HCT116 (cell line): ENCODE measurements around the gene TRAF3. TPM values are rescaled to one million over a fixed set of nuclear protein-coding genes. Genes with fewer than 3 reads are reported as not detected.

ENCODE experiments used
- ATAC-seq: fragments of 200-7000 bp; cut with Tn5 transposase; 2 replicates; pipeline ENCODE4 v1.9.1; 2020; ENCODE audit warnings: mild to moderate bottlenecking, moderate library complexity
- BruUV-seq: library from RNA; stranded (reverse); fragments of 400-500 nt; replicated peaks from 2 replicates; lab custom pipeline; 2021; lab: Mats Ljungman, UMichigan
- CTCF ChIA-PET: fragments of 300-600 bp; sonication (Branson Sonifier 250); formaldehyde crosslinking; loops from one replicate; lab custom pipeline; 2021; ENCODE audit warnings: antibody characterized with exemption; lab: Charles Lee
- POLR2A ChIA-PET: fragments of 300-600, 350-600 bp; sonication (Branson Sonifier 250); formaldehyde crosslinking; loops from one replicate; lab custom pipeline; 2021; ENCODE audit warnings: antibody characterized with exemption; lab: Charles Lee
- RAD21 ChIA-PET, 2 experiments: fragments of 300-600 bp; sonication (Branson Sonifier 250); formaldehyde crosslinking; loops; one replicate each; lab custom pipeline; 2023; ENCODE audit warnings: low total read pairs in 2 of 2; ENCODE audit not compliant: uncharacterized antibody in 2 of 2, unreplicated experiment in 2 of 2, low non-redundant PET in 1 of 2; lab: Charles Lee
- DNase-seq: peaks from one replicate; pipeline ENCODE4 v3.0.0-alpha.2; 2010; ENCODE audit warnings: low read depth, low spot score
- H2AFZ ChIP-seq: fragments of 200-600 bp; shearing (Covaris generic), sonication (generic); 2 replicates; pipeline ENCODE4 v1.6.1; 2017; ENCODE audit warnings: low read depth, mixed run types, mixed read lengths, antibody characterized with exemption, low read length; ENCODE audit not compliant: poor library complexity, severe bottlenecking
- H3K27ac ChIP-seq: 2 replicates; pipeline ENCODE4 v1.5.1; 2012; ENCODE audit warnings: low read depth, low read length
- H3K27me3 ChIP-seq: fragments of 200-600 bp; sonication (generic); 2 replicates; pipeline ENCODE4 v1.6.1; 2016; ENCODE audit warnings: mixed run types, low read length, mixed read lengths; ENCODE audit not compliant: insufficient read depth
- H3K36me3 ChIP-seq, 2 experiments: fragments of 200-500 bp in 1 of 2; fragments of 200-600 bp in 1 of 2; sonication (Bioruptor generic) in 1 of 2; sonication (generic) in 1 of 2; 2 replicates each; pipeline versions ENCODE4 v1.5.1 to v1.6.1; 2014 to 2016; ENCODE audit warnings: low read length in 2 of 2, inconsistent platforms in 1 of 2, mixed read lengths in 1 of 2, mixed run types in 1 of 2; ENCODE audit not compliant: insufficient read depth in 2 of 2, control insufficient read depth in 1 of 2
- H3K4me1 ChIP-seq, 2 experiments: fragments of 200-600 bp in 1 of 2; sonication (generic) in 1 of 2; 2 replicates each; pipeline versions ENCODE4 v1.5.1 to v1.6.1; 2012 to 2017; ENCODE audit warnings: low read length in 2 of 2, inconsistent platforms in 1 of 2, mild to moderate bottlenecking in 1 of 2, mixed read lengths in 1 of 2, mixed run types in 1 of 2, moderate library complexity in 1 of 2; ENCODE audit not compliant: insufficient read depth in 2 of 2, control insufficient read depth in 1 of 2
- H3K4me2 ChIP-seq: fragments of 200-600 bp; sonication (generic); 2 replicates; pipeline ENCODE4 v1.6.1; 2017; ENCODE audit warnings: mixed run types, low read length, mixed read lengths
- H3K4me3 ChIP-seq, 2 experiments: fragments of 200-600 bp in 1 of 2; sonication (generic) in 1 of 2; replicated peaks in 1 of 2; 2 replicates each; pipeline ENCODE4 v1.5.1; 2011 to 2016; ENCODE audit warnings: low read length in 2 of 2, control low read depth in 1 of 2, low read depth in 1 of 2, mild to moderate bottlenecking in 1 of 2, mixed read lengths in 1 of 2, mixed run types in 1 of 2
- H3K79me2 ChIP-seq: fragments of 200-600 bp; sonication (generic); 2 replicates; pipeline ENCODE4 v1.6.1; 2017; ENCODE audit warnings: mild to moderate bottlenecking, mixed run types, low read length, moderate library complexity, mixed read lengths; ENCODE audit not compliant: insufficient read depth
- H3K9ac ChIP-seq: fragments of 200-600 bp; sonication (generic); 2 replicates; pipeline ENCODE4 v1.6.1; 2016; ENCODE audit warnings: low read length, mixed read lengths
- H3K9me2 ChIP-seq: fragments of 200-600 bp; sonication (generic), shearing (Covaris generic); 2 replicates; pipeline ENCODE4 v1.6.1; 2017; ENCODE audit warnings: mixed run types, mild to moderate bottlenecking, moderate library complexity; ENCODE audit not compliant: insufficient read depth
- H3K9me3 ChIP-seq, 2 experiments: fragments of 200-500 bp in 1 of 2; fragments of 200-600 bp in 1 of 2; sonication (Bioruptor generic) in 1 of 2; sonication (generic) in 1 of 2; 2 replicates each; pipeline ENCODE4 v1.6.1; 2014 to 2017; ENCODE audit warnings: low read length in 2 of 2, mixed read lengths in 2 of 2, inconsistent platforms in 1 of 2, low read depth in 1 of 2, mild to moderate bottlenecking in 1 of 2, mixed run types in 1 of 2, moderate library complexity in 1 of 2; ENCODE audit not compliant: control insufficient read depth in 1 of 2, insufficient read depth in 1 of 2
- H4K20me1 ChIP-seq: fragments of 200-600 bp; sonication (generic), shearing (Covaris generic); 2 replicates; pipeline ENCODE4 v1.6.1; 2017; ENCODE audit warnings: mixed run types, mild to moderate bottlenecking, moderate library complexity; ENCODE audit not compliant: insufficient read depth
- EZH2phosphoT487 ChIP-seq: fragments of 200-600 bp; IDR thresholded peaks from 2 replicates; pipeline ENCODE4 v1.6.1; 2018; ENCODE audit warnings: antibody characterized with exemption, borderline replicate concordance
- POLR2A ChIP-seq: IDR thresholded peaks from 2 replicates; pipeline ENCODE4 v1.7.0; 2011; ENCODE audit warnings: borderline replicate concordance; ENCODE audit not compliant: insufficient read depth, insufficient read length; ENCODE audit errors: extremely low read depth
- RAD21 ChIP-seq: IDR thresholded peaks from 2 replicates; pipeline ENCODE4 v1.6.1; 2012; ENCODE audit warnings: low read depth, mild to moderate bottlenecking
- SP1 ChIP-seq: IDR thresholded peaks from 2 replicates; pipeline ENCODE4 v1.6.1; 2012; ENCODE audit warnings: low read depth
- SRF ChIP-seq: IDR thresholded peaks from 2 replicates; pipeline ENCODE4 v1.6.1; 2012; ENCODE audit warnings: low read depth
- TCF7L2 ChIP-seq: IDR thresholded peaks from 2 replicates; pipeline ENCODE4 v1.7.0; 2011; ENCODE audit warnings: borderline replicate concordance, inconsistent platforms; ENCODE audit not compliant: insufficient read depth, insufficient read length; ENCODE audit errors: extremely low read depth
- YY1 ChIP-seq: IDR thresholded peaks from 2 replicates; pipeline ENCODE4 v1.6.1; 2011; ENCODE audit warnings: low read length, low read depth, moderate library complexity, mild to moderate bottlenecking; ENCODE audit not compliant: insufficient replicate concordance; ENCODE audit errors: extremely low read depth
- intact Hi-C: fragments of 100-400 bp; cut with micrococcal nuclease; formaldehyde crosslinking; loops from 2 replicates; pipeline ENCODE4 v1.10.0; 2022
- total RNA-seq: library from RNA; stranded (reverse); gene quantifications from one replicate; pipeline ENCODE4 v1.2.1, GENCODE V29; 2021; ENCODE audit not compliant: unreplicated experiment
- TF ChIP-seq, protein P1 (sequence below): IDR thresholded peaks from 2 replicates; pipeline ENCODE4 v1.6.1; 2011; ENCODE audit warnings: mild to moderate bottlenecking, low read length, moderate library complexity; ENCODE audit not compliant: insufficient replicate concordance; ENCODE audit errors: extremely low read depth
- TF ChIP-seq, protein P2 (sequence below): IDR thresholded peaks from 2 replicates; pipeline ENCODE4 v1.6.1; 2012; ENCODE audit warnings: low read depth
- TF ChIP-seq, protein P3 (sequence below): IDR thresholded peaks from 2 replicates; pipeline ENCODE4 v1.6.1; 2012

Gene TRAF3
- total RNA-seq, 1 experiment from 2014 or later = 32.1 TPM

DNA sequence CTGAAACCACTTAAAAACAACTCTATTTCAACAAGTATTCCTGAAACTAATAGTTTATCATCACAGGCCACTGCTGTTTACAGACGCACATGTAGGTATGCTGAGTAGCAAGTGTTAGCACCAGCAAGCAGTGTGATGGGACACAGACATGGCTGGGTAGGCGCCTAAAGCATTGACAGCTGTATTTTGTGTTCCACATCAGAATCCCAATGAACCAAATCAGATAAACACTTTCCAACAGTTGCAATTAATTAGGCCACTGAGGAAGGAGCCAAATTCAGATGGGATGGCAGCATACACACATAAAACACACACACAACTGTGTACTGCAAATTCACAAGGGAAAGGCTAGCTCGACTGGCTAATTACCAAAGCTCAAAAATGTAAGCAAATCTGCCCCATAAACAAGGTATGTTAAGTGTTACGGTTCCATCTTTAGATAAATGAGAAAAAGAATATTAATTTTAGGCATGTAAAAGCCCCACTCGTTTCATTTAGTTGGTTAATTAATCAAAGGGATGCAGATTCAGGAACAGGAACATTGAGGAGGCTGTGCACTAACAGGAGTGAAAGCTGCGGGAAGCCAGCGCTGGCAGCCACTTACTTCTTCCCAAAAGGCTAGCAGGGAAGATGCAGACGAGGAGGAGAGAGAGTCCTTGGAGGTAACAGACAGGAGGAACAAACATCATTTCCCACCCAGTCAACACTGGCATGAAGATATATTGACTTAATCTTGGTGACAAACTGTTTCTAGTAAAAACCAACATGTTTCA lies 178.6 kb downstream of the TRAF3 start:
- Histone ChIP-seq H3K9me3 (no peaks in the 10 kb centered on the region), H3K4me1 (no peaks in the 10 kb centered on the region), H3K27me3 (no peaks in the 10 kb centered on the region), H3K4me2 (no peak overlapping the region), H3K4me3 (no peak overlapping the region), H3K36me3 (peaks cover 26 to 36% of the 10 kb centered on the region in 2 experiments; a peak in 3 of 4 replicates), H3K9me2 (no peaks in the 10 kb centered on the region), H3K79me2 (no peaks in the 10 kb centered on the region), H2AFZ (no peak overlapping the region), H4K20me1 (no peaks in the 10 kb centered on the region), H3K27ac (no peak overlapping the region), H3K9ac (no peak overlapping the region)
- ChIA-PET CTCF (no interaction called here), RAD21 (no interaction called here), POLR2A (no interaction called here)
- no TSS peak for BruUV-seq
- TF ChIP-seq SRF = no peak
- TF ChIP-seq, protein P1, sequence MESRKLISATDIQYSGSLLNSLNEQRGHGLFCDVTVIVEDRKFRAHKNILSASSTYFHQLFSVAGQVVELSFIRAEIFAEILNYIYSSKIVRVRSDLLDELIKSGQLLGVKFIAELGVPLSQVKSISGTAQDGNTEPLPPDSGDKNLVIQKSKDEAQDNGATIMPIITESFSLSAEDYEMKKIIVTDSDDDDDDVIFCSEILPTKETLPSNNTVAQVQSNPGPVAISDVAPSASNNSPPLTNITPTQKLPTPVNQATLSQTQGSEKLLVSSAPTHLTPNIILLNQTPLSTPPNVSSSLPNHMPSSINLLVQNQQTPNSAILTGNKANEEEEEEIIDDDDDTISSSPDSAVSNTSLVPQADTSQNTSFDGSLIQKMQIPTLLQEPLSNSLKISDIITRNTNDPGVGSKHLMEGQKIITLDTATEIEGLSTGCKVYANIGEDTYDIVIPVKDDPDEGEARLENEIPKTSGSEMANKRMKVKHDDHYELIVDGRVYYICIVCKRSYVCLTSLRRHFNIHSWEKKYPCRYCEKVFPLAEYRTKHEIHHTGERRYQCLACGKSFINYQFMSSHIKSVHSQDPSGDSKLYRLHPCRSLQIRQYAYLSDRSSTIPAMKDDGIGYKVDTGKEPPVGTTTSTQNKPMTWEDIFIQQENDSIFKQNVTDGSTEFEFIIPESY = no peak
- TF ChIP-seq, protein P2, sequence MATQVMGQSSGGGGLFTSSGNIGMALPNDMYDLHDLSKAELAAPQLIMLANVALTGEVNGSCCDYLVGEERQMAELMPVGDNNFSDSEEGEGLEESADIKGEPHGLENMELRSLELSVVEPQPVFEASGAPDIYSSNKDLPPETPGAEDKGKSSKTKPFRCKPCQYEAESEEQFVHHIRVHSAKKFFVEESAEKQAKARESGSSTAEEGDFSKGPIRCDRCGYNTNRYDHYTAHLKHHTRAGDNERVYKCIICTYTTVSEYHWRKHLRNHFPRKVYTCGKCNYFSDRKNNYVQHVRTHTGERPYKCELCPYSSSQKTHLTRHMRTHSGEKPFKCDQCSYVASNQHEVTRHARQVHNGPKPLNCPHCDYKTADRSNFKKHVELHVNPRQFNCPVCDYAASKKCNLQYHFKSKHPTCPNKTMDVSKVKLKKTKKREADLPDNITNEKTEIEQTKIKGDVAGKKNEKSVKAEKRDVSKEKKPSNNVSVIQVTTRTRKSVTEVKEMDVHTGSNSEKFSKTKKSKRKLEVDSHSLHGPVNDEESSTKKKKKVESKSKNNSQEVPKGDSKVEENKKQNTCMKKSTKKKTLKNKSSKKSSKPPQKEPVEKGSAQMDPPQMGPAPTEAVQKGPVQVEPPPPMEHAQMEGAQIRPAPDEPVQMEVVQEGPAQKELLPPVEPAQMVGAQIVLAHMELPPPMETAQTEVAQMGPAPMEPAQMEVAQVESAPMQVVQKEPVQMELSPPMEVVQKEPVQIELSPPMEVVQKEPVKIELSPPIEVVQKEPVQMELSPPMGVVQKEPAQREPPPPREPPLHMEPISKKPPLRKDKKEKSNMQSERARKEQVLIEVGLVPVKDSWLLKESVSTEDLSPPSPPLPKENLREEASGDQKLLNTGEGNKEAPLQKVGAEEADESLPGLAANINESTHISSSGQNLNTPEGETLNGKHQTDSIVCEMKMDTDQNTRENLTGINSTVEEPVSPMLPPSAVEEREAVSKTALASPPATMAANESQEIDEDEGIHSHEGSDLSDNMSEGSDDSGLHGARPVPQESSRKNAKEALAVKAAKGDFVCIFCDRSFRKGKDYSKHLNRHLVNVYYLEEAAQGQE = no peak
- no peak for TF ChIP-seq SP1
- TF ChIP-seq, protein P3, sequence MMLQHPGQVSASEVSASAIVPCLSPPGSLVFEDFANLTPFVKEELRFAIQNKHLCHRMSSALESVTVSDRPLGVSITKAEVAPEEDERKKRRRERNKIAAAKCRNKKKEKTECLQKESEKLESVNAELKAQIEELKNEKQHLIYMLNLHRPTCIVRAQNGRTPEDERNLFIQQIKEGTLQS = no peak
- no peak for TF ChIP-seq RAD21
- no peak for TF ChIP-seq YY1
- TF ChIP-seq EZH2phosphoT487 = no peak
- TF ChIP-seq POLR2A = no peak
- no peak for TF ChIP-seq TCF7L2
- intact Hi-C loops = no loop called here
- DNase-seq = no peak
- ATAC-seq = no peak
